ENCODE data around the gene CDK18. TPM values are rescaled to one million over a fixed set of nuclear protein-coding genes. Genes with fewer than 3 reads are reported as not detected.

CDK18 gene
- total RNA-seq, 1 experiment from 2014 or later, result 38.5 TPM

- Histone ChIP-seq H2BK12ac (ENCODE audit: insufficient read length, low read depth, low read length) (no peak overlapping the region), H2BK120ac (ENCODE audit: low read depth, low read length, poor library complexity, severe bottlenecking) (no peak overlapping the region), H3K14ac (ENCODE audit: insufficient read depth, low read length) (no peak overlapping the region), H3K56ac (ENCODE audit: insufficient read length, low read depth, low read length) (no peak overlapping the region), H2BK5ac (ENCODE audit: insufficient read length, low read length) (no peak overlapping the region), H4K8ac (replicated peaks; ENCODE audit: insufficient read length, low read depth, low read length) (no peak overlapping the region), H3K9ac (ENCODE audit: extremely low read depth, insufficient read length, low read length) (no peak overlapping the region), H3T11ph (ENCODE audit: low read length) (no peak overlapping the region), H3K79me2 (ENCODE audit: insufficient read depth, low read length) (no peaks in the 10 kb centered on the region), H3K23me2 (ENCODE audit: insufficient read length, low read depth, low read length, poor library complexity, severe bottlenecking) (no peaks in the 10 kb centered on the region), H4K91ac (ENCODE audit: insufficient read length, low read depth, low read length) (no peak overlapping the region), H3K27me3 (ENCODE audit: insufficient read depth, low read length) (no peaks in the 10 kb centered on the region), H3K4me1 (ENCODE audit: insufficient read depth, low read length) (no peaks in the 10 kb centered on the region), H3K79me1 (ENCODE audit: insufficient read depth, low read depth, low read length, poor library complexity, severe bottlenecking) (no peaks in the 10 kb centered on the region), H2BK20ac (ENCODE audit: low read depth, low read length, poor library complexity, severe bottlenecking) (no peak overlapping the region), H4K20me1 (ENCODE audit: control insufficient read depth, insufficient read depth, insufficient read length) (peaks cover 4% of the 10 kb centered on the region), H3K9me3 (ENCODE audit: control insufficient read depth, low read depth, low read length) (no peaks in the 10 kb centered on the region), H2AFZ (ENCODE audit: low read length) (no peak overlapping the region), H3K4me2 (ENCODE audit: insufficient read depth, insufficient read length, low read length) (no peak overlapping the region), H3K27ac (ENCODE audit: insufficient read length, low read depth, low read length) (no peak overlapping the region), H3K18ac (ENCODE audit: insufficient read length, low read depth, low read length) (no peak overlapping the region), H3K23ac (ENCODE audit: insufficient read length, low read depth, low read length) (no peak overlapping the region), H2AK5ac (ENCODE audit: insufficient read length, low read length) (no peak overlapping the region), H2BK15ac (ENCODE audit: low read depth, low read length) (no peak overlapping the region), H4K5ac (ENCODE audit: insufficient read length, low read depth, low read length) (no peak overlapping the region), H3K4ac (ENCODE audit: low read depth, low read length) (no peak overlapping the region)
- no peak for DNase-seq
- peaks cover 0 to 11% (median 5%) of the 10 kb centered on the region in 3 experiments; a peak in 3 of 7 replicates for H3K36me3 Mint-ChIP-seq (ENCODE audit: insufficient read depth in 1 of 3, low read depth in 3 of 3)
- peaks cover 11 to 14% of the 10 kb centered on the region in 2 experiments for H3K9me3 Mint-ChIP-seq
- H3K4me3 Mint-ChIP-seq, result no peak overlapping the region
- peaks cover 31 to 38% of the 10 kb centered on the region in 2 experiments for H3K4me1 Mint-ChIP-seq
- H3K27ac Mint-ChIP-seq, result no peak overlapping the region; a peak in 1 of 7 replicates
- TF ChIP-seq CTCF (conservative IDR thresholded peaks at IDR 0.05), result no peak
- peaks cover 46% of the 10 kb centered on the region for H3K27me3 Mint-ChIP-seq (ENCODE audit: low read depth)
- WGBS (ENCODE audit: extremely low coverage, insufficient read length, low lambda C conversion rate), result no CpG with 5 or more reads among the region's 4 CpGs
These were observed 31.0 kb upstream of the CDK18 start for GRCh38 chr1:205473475-205473874.
